HEK293T (cell line): ENCODE data around the gene IL25.

ENCODE experiments used
- CTCF ChIA-PET: fragments of 350-600 bp; formaldehyde crosslinking; extraction: SDS; loops from one replicate; lab custom pipeline; 2021; ENCODE audit warnings: antibody characterized with exemption, inconsistent platforms; lab: Yijun Ruan, JAX
- POLR2A ChIA-PET: fragments of 350-600 bp; formaldehyde crosslinking; extraction: SDS; loops from one replicate; lab custom pipeline; 2020; ENCODE audit warnings: antibody characterized with exemption, inconsistent platforms; lab: Yijun Ruan, JAX
- DNase-seq: peaks from one replicate; pipeline ENCODE4 v3.0.0; 2012; ENCODE audit warnings: mixed read lengths; ENCODE audit errors: extremely low spot score
- ARNT ChIP-seq: fragments of 450-650 bp; IDR thresholded peaks from 2 replicates; pipeline ENCODE4 v1.6.1; 2017; ENCODE audit warnings: mild to moderate bottlenecking
- BHLHE40 ChIP-seq: fragments of 450-650 bp; IDR thresholded peaks from 2 replicates; pipeline ENCODE4 v1.6.1; 2016; ENCODE audit warnings: mild to moderate bottlenecking, moderate library complexity, borderline replicate concordance
- CTBP1 ChIP-seq: fragments of 450-650 bp; IDR thresholded peaks from 2 replicates; pipeline ENCODE4 v1.6.1; 2016; ENCODE audit warnings: borderline replicate concordance
- ELF4 ChIP-seq: fragments of 450-650 bp; IDR thresholded peaks from 2 replicates; pipeline ENCODE4 v1.6.1; 2017; ENCODE audit warnings: antibody characterized with exemption
- FOXA1 ChIP-seq: fragments of 450-650 bp; IDR thresholded peaks from 2 replicates; pipeline ENCODE4 v1.6.1; 2016; ENCODE audit warnings: mild to moderate bottlenecking
- FOXK2 ChIP-seq: fragments of 450-650 bp; IDR thresholded peaks from 2 replicates; pipeline ENCODE4 v1.6.1; 2016; ENCODE audit warnings: mild to moderate bottlenecking
- FOXM1 ChIP-seq: fragments of 450-650 bp; IDR thresholded peaks from 2 replicates; pipeline ENCODE4 v1.6.1; 2017; ENCODE audit warnings: mild to moderate bottlenecking, borderline replicate concordance
- HDGF ChIP-seq: fragments of 450-650 bp; IDR thresholded peaks from 2 replicates; pipeline ENCODE4 v1.6.1; 2017; ENCODE audit warnings: antibody characterized with exemption, borderline replicate concordance
- L3MBTL2 ChIP-seq: fragments of 450-650 bp; conservative IDR thresholded peaks from 2 replicates; pipeline ENCODE4 v1.6.1; 2016; ENCODE audit warnings: mild to moderate bottlenecking
- LEF1 ChIP-seq: fragments of 450-650 bp; IDR thresholded peaks from 2 replicates; pipeline ENCODE4 v1.6.1; 2017; ENCODE audit warnings: mild to moderate bottlenecking, borderline replicate concordance
- NFRKB ChIP-seq: fragments of 450-650 bp; IDR thresholded peaks from 2 replicates; pipeline ENCODE4 v1.6.1; 2016; ENCODE audit warnings: mild to moderate bottlenecking, moderate library complexity
- SP1 ChIP-seq: fragments of 450-650 bp; IDR thresholded peaks from 2 replicates; pipeline ENCODE4 v1.6.1; 2017
- SUZ12 ChIP-seq: fragments of 450-650 bp; IDR thresholded peaks from 2 replicates; pipeline ENCODE4 v1.6.1; 2016; ENCODE audit warnings: mild to moderate bottlenecking
- TARDBP ChIP-seq: fragments of 450-650 bp; IDR thresholded peaks from 2 replicates; pipeline ENCODE4 v1.6.1; 2016
- ZNF384 ChIP-seq: fragments of 450-650 bp; IDR thresholded peaks from 2 replicates; pipeline ENCODE4 v1.6.1; 2016
- TF ChIP-seq, protein P1 (sequence below): fragments of 450-650 bp; IDR thresholded peaks from 2 replicates; pipeline ENCODE4 v1.6.1; 2016

IL25 gene

DNA sequence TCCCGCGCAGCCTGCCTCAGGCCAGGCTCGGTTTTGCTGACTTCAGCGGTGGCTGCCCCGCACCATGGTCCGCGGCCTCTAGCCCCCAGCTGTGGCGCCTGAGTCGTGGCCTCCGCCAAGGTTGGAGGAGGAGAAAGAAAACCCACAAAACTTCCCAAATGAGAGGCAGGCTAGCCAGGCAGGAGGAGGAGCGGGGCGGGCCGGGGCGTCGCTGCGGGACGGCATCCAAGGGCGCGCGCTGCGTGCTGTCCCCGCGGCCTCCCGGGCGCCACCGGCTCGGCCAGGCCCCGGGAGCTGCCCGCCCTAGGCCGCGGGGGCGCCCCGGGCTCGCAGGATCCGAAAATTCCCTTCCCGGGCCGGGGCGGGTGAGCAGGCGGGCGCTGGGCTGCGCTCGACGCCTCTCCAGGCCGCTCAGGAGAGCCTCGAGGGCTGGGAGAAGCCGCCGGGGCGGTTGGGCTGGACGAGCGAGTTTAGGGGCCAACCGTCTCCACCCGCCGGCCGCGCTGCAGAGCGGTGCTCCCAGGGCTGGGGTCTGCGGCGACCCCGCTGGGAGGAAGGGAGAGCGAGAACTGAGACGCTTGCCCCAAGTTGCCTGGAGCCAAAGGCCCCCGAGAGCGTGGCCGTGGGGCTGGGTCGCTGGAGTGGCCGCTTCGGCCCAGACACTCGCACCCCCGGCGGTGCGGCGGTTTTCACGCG is 7.4 kb upstream of the IL25 start, which contains the start of gene EFS:
TSS of gene EFS (minus strand) at position 137 of the 696 bp plus-strand sequence. CDS start 147 bp downstream, outside the sequence.
- ChIA-PET CTCF (no interaction called here), POLR2A (no interaction called here)
- no peak for DNase-seq
- TF ChIP-seq L3MBTL2 (no peak), ZNF384 (no peak), CTBP1 (no peak), SP1 (no peak), FOXK2 (no peak)

DNA sequence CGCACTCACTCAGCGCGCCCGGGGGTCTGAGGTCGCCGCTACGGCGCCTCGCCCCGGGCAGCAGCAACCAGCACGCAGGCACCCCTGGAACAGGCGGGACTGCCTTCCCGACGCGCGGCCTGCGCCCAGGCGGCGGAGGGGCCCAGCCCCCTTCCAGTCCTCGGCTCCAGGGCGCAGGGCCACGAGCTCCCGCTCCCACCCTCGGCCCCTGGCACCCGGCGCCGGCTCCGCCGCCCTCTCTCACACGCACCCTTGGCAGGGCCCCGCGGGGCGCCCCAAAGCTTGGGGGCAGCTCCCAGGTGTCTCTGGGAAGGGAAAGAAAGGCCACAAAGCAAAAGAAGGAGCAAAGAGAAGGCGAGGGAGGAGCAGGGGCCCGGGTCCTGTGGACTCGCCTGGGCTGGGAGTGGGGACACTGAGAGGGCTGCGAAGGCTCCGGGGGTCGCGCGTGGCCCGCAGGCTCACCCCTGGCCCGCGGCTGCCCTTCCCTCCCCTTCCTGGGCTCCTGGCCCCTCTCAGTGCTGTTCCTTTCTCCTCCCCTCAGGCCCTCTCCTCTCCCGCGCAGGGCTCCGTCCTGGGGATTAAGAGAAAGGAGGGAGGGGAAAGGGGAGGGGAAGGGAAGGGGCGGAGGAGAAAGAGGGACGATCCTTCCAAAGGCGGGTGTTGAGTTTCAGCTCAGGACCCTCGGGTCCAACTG is 6.7 kb upstream of the IL25 start:
- ChIA-PET POLR2A (no interaction called here), CTCF (no interaction called here)
- no peak for DNase-seq
- TF ChIP-seq, protein P1, sequence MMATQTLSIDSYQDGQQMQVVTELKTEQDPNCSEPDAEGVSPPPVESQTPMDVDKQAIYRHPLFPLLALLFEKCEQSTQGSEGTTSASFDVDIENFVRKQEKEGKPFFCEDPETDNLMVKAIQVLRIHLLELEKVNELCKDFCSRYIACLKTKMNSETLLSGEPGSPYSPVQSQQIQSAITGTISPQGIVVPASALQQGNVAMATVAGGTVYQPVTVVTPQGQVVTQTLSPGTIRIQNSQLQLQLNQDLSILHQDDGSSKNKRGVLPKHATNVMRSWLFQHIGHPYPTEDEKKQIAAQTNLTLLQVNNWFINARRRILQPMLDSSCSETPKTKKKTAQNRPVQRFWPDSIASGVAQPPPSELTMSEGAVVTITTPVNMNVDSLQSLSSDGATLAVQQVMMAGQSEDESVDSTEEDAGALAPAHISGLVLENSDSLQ = no peak
- no peak for TF ChIP-seq ARNT
- no peak for TF ChIP-seq SUZ12
- no peak for TF ChIP-seq L3MBTL2
- no peak for TF ChIP-seq SP1
- TF ChIP-seq ELF4 = no peak
- no peak for TF ChIP-seq BHLHE40
- TF ChIP-seq FOXM1 = no peak
- no peak for TF ChIP-seq CTBP1
- no peak for TF ChIP-seq ZNF384

DNA sequence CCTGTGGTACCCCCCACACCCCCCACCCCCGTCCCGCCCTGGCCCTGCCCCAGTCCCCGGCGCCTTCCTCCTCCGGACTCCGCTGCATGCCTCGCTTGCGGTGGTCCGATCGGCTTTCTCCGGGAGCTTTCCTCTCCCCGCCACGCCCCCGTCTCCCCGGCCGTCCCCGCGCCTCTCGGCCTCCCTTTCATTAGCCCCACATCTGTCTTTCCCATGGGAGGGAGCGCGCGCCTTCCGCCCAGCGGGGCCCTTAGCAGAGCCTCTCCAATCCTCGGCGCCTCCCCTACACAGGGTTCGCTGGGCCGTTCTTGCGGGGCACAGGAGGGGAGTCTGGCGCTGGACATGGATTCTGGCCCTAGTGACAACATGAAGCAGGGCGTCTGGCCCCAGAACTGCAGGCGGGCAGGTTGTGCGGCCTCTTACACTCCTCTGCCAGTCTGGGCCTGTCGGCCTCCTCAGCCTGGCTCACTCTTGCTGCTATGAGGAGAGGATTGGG is 6.1 kb upstream of the IL25 start:
- no peak for DNase-seq
- CTCF ChIA-PET = interaction anchor here (4.1 kb wide), 1 partner anchor 13 kb away, joined by 18 read pairs; no protein-coding TSS in a partner anchor
- POLR2A ChIA-PET = no interaction called here
- TF ChIP-seq NFRKB = no peak
- no peak for TF ChIP-seq SUZ12
- TF ChIP-seq L3MBTL2 = no peak
- TF ChIP-seq FOXA1 = no peak
- no peak for TF ChIP-seq LEF1
- TF ChIP-seq SP1 = no peak
- no peak for TF ChIP-seq HDGF
- no peak for TF ChIP-seq CTBP1

DNA sequence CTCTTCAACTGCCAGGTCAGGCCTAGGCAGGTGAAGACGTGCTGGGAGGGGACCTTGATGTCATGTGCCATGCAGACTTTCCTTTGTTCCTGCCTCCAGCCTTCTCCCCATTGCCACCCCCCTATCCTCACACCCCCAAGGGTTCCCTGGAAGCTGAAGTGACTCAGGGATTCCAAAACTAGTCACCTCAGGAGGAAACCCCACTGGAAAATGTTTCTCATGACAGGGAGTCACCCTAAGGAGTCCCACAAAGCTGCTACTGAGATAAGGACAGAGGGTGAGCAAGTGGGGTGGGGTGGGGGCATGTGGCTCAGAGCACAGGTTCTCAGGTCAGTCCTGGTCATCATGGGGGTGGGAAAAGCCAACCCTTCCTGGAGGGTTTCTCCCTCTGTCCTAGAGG is 2.4 kb upstream of the IL25 start:
- ChIA-PET CTCF (interaction anchor here (4.1 kb wide), 1 partner anchor 10 kb away, joined by 18 read pairs; no protein-coding TSS in a partner anchor), POLR2A (no interaction called here)
- TF ChIP-seq FOXA1 (no peak), LEF1 (no peak), SUZ12 (no peak), FOXM1 (no peak)
- no peak for DNase-seq

DNA sequence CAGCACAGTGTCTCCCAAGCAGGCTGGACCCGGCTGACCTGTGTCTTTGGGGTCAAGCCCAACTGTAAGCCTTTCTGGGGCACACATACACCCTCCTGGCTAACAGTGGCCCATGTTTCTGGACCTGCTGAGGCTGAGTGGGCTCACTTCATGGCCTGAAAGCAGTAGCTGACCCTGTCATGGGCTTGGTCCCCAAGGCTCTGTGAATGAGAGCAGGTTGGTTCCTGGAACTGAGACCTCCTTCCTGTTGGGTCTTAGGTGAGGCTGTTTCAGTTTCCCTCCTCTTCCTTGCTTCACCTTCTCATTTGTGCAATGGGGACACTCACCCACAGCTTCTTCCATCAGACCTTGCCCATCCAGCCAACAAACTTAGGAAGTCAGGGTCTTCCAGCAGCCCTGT is 744 bp upstream of the IL25 start:
- ChIA-PET CTCF (no interaction called here), POLR2A (no interaction called here)
- DNase-seq = no peak
- TF ChIP-seq, protein P1 = no peak
- TF ChIP-seq ELF4 = no peak
- no peak for TF ChIP-seq HDGF
- no peak for TF ChIP-seq ZNF384

DNA sequence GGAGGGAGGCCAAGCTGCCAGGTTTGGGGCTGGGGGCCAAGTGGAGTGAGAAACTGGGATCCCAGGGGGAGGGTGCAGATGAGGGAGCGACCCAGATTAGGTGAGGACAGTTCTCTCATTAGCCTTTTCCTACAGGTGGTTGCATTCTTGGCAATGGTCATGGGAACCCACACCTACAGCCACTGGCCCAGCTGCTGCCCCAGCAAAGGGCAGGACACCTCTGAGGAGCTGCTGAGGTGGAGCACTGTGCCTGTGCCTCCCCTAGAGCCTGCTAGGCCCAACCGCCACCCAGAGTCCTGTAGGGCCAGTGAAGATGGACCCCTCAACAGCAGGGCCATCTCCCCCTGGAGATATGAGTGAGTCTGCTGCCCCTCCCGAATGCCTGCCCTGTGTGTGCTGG is 432 bp downstream of the IL25 start:
- TF ChIP-seq FOXK2 (no peak), HDGF (no peak), L3MBTL2 (no peak), CTBP1 (no peak), SUZ12 (no peak), NFRKB (no peak), LEF1 (no peak), TARDBP (no peak), BHLHE40 (no peak), ZNF384 (no peak), FOXA1 (no peak), ARNT (no peak)
- TF ChIP-seq, protein P1 = no peak
- ChIA-PET CTCF (no interaction called here), POLR2A (no interaction called here)
- no peak for DNase-seq
